ENCODE data around the gene FMOD.

The FMOD gene

GRCh38 chr1:203351037-203351625 lies at the start of gene FMOD:
FMOD (minus strand) TSS chr1:203351122; CDS start chr1:203348270, 2,852 bp downstream.
- intact Hi-C loops (cut with DNase I) = no loop called here
- DNase-seq = no peak

GRCh38 chr1:203396595-203397194 lies 45.8 kb upstream of the FMOD start:
- no peak for DNase-seq
- intact Hi-C loops (cut with DNase I) = no loop called here

GRCh38 chr1:203395751-203396150 lies 44.8 kb upstream of the FMOD start:
- DNase-seq = no peak
- intact Hi-C loops (cut with DNase I) = no loop called here

- intact Hi-C loops (cut with DNase I) = no loop called here
- no peak for DNase-seq
These were observed 39.4 kb upstream of the FMOD start for GRCh38 chr1:203390298-203390697.

GRCh38 chr1:203388683-203389082 lies 37.8 kb upstream of the FMOD start:
- no peak for DNase-seq
- intact Hi-C loops (cut with DNase I) = no loop called here

GRCh38 chr1:203382026-203382425 lies 31.1 kb upstream of the FMOD start:
- DNase-seq = no peak
- intact Hi-C loops (cut with DNase I) = no loop called here

GRCh38 chr1:203381151-203381751 lies 30.3 kb upstream of the FMOD start:
- intact Hi-C loops (cut with DNase I) = no loop called here
- no peak for DNase-seq

- no peak for DNase-seq
- intact Hi-C loops (cut with DNase I) = no loop called here
These were observed 29.7 kb upstream of the FMOD start for GRCh38 chr1:203380420-203381150.

GRCh38 chr1:203379825-203380224 lies 28.9 kb upstream of the FMOD start:
- intact Hi-C loops (cut with DNase I) = no loop called here
- DNase-seq = no peak

- intact Hi-C loops (cut with DNase I) = no loop called here
- DNase-seq = peak in 3 of 10 donors; percentile 34 to 89 (median 74)
These were observed 27.8 kb upstream of the FMOD start for GRCh38 chr1:203378556-203379245.

GRCh38 chr1:203373991-203374390 lies 23.1 kb upstream of the FMOD start:
- intact Hi-C loops (cut with DNase I) = no loop called here
- DNase-seq = no peak

GRCh38 chr1:203373002-203373401 lies 22.1 kb upstream of the FMOD start:
- intact Hi-C loops (cut with DNase I) = no loop called here
- no peak for DNase-seq

GRCh38 chr1:203371288-203371687 lies 20.4 kb upstream of the FMOD start:
- no peak for DNase-seq
- intact Hi-C loops (cut with DNase I) = no loop called here

GRCh38 chr1:203369666-203370065 lies 18.7 kb upstream of the FMOD start:
- DNase-seq = no peak
- intact Hi-C loops (cut with DNase I) = no loop called here

- intact Hi-C loops (cut with DNase I) = no loop called here
- DNase-seq = no peak
These were observed 17.9 kb upstream of the FMOD start for GRCh38 chr1:203368624-203369451.

- intact Hi-C loops (cut with DNase I) = no loop called here
- peak in 2 of 10 donors; percentile 24 to 80 for DNase-seq
These were observed 16.1 kb upstream of the FMOD start for GRCh38 chr1:203367057-203367456.

GRCh38 chr1:203366476-203366875 lies 15.6 kb upstream of the FMOD start:
- no peak for DNase-seq
- intact Hi-C loops (cut with DNase I) = no loop called here

- no peak for DNase-seq
- intact Hi-C loops (cut with DNase I) = no loop called here
These were observed 13.9 kb upstream of the FMOD start for GRCh38 chr1:203364806-203365205.

GRCh38 chr1:203364094-203364801 lies 13.3 kb upstream of the FMOD start:
- intact Hi-C loops (cut with DNase I) = no loop called here
- peak in 1 of 10 donors; percentile 83 for DNase-seq

GRCh38 chr1:203362720-203363025 lies 11.8 kb upstream of the FMOD start:
- peak in 1 of 10 donors; percentile 71 for DNase-seq
- intact Hi-C loops (cut with DNase I) = no loop called here

Data from posterior cingulate gyrus (tissue), 11 donors.